GOT3 (cell line): Measurements from ENCODE around the gene CD63.

Source experiments
- DNase-seq: peaks from one replicate; lab custom pipeline; 2025; ENCODE audit warnings: mixed read lengths; lab: John Stamatoyannopoulos, UW

The CD63 gene

DNA sequence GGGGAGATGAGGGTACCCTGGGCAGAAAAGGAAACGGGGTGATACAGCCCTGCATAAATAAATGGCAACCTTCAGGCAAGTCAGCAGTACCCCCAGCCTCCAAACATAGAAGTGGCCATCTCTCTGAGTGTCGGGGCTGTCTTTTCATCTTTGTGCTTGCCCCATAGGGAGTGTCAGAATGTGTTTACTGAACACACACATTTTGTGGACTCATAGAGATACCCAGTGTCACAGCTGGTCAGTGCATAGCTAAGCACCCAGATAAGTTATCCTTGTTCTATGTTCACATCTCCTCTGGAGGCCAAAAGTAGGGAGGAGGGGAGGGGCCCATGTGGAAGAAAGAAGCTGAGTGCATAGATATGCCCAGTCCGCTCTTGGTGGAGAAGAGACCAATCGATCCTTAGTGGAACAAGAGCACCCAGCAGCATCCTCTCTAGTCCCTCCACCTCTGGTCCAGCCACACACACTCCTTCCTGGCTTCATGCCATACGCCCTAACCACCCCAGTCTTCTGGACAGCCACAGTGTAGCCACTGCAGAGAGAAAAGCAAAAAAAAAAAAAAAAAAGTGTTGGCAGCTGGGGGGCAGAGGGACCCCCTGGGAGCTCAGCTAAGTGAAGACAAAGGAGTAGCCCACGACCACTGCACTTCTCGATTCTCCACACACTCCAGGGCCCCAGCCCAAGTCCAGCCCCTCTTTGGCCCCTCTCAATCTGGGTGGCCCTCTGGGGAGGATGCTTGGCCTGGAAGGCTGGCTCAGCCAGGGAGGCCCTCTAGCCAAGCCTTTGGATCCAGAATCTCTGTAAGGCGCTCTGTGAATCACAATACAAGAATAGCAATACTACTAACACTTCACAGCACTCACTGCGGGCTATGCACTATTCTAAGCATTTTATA, 23.7 kb downstream of the CD63 start:
- DNase-seq = no peak

DNA sequence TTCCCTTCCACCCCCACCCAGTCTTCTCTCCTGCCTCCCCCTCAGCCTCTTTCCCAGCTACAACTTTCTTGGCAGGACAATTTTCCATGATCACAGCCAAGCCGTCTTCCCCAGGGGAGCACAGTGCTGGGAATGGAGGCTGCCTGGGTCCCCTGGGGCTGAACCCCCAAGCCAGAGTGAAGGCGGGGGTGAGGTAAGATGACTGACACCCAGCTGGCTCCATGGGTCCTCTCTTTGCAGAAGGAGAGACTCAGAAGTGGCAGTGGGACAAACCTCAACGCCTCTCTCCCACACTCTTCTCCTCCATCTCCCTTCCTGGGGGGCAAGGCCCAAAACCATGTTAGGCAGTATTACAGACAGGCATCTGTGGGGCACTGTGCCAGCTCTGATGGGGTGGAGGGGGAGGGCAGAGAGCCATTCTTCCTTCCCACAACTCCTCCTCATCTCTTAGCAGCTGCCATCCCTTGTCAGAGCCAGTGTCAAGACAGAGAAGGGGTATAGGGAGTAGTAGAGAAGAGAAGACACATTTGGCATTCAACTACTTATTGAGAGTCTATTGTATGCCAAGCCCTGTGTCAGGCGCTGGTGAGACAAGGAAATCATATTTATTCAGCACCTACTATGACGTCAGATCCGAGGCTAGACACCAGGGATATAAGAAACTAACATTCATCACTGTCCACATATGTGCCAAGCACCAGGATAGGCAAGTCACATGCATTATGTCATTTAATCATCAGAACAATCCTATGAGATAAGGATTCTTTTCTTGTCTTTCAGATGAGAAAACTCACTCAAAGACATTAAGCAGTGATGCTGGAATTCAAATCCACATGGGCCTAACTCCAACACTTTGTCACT, 24.7 kb downstream of the CD63 start:
- no peak for DNase-seq

DNA sequence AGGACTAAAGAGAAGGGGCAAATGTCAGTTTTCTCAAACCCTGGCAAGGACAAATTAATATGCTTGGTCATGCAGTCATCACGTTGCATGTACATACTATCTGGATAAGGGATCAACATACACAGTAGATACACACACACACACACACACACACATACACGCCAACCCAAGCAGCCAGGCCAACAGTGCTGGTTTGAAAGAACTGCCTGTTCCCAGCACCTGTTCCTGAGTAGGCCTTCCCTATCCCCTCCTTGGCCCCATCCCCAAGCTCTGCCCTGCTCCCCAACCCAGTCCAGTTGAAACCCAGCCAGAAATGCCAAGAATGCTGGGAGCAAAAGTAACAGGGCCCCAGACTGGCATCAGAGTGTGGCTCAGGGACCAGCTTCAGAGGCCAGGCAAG, 25.5 kb downstream of the CD63 start:
- no peak for DNase-seq

DNA sequence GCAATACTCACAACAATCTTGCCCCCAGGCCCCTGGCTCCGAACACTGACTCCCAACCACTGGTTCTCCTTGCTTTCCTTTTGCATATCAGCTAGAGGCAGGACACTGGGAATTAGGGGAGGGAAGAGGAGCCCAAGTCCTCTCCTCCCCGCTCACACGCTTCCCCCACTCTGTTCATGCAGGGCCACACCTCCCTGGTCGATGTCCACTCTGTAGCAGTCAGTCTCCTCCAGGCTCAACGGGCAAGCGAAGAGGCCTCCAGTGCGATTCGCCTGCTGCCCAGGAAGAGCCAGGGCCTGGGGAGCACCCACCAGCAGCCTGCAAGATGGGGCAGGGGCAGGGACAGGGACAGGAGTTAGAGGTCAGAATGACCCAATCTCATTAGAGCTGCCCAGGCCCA, 25.9 kb downstream of the CD63 start:
- DNase-seq = no peak

DNA sequence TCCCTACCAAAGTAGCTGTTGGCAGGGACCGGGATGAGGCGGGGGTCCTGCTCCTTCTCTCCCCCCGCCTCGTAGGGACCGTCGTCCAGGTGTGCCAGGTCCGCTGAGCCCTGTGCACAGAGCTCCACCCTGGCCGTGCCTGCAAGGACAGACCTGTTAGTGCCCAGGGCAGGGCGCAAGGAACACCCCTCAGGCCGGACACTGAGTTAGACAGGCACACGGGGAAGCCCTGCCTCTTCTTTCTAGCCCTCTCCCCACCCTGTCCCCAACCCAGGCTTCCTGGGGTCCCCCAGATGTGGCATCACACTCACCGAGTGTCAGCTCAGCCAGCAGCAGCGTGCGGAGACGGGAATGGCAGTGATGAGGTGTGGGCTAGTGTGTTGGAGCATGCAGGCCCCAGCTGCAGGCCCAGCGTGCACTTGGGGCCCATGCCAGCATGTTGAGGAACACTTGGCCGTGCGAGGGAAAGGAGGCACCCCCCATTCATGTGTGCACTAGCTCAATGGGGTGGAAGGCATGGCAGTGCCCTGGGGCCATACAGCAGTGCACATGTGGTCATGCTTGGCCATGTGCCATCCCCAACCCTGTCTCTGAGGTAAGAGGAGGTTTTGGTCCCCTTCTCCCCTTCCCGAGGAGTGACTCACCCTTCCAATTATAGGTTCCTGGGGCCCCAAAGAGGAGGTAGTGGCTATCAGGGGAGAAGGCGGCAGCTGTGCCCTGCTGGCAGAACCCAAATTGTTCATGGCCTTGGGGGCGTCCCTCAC, 28.4 kb downstream of the CD63 start:
- DNase-seq = no peak

DNA sequence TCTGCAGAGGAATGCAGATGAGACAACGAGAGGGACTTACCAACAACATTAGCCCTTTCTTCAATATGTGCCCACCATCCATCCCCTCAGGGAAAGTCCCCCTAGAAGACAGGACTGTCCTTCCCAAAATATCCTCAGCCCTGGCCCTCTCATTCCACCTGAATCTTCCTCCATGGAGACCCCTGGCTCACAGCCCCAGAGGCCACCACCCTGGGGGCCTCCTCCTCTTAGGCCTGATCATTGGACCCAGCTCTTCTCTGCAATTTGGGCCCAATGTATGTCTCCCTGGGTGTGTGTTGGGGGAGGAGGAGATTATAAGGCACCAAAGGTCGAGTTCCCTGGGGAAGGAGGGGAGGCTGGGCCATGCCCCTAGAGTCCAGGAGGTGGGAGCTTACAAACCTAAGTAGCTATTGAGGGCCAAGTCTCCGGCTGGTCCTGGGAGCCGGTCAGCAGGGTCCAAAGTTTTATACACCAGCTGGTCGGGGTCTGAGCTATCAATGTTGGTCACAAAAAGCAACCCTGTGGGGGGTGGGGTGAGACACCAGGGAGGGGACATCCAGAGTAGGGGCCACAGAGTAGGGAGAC, 29.2 kb downstream of the CD63 start:
- DNase-seq = no peak

DNA sequence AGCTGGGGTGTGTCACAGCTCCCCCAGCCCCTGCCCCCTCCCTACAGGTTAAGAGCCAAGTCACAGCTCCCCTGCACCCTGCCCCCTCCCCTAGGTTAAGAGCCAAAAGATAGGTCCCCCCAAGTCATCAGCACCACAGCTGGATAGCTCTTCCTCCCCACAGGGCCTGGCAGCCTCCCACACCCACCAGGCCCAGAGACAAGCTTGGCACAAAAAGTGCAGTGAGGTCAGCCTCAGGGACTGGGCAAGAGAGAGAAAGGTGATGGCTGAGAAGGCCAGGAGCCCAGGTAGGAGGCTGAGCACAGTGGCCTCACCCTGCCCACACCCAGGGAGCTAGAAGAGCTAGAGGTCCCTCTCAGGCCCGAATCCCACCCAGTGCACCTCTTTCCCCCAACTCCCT, 29.8 kb downstream of the CD63 start:
- DNase-seq = no peak

DNA sequence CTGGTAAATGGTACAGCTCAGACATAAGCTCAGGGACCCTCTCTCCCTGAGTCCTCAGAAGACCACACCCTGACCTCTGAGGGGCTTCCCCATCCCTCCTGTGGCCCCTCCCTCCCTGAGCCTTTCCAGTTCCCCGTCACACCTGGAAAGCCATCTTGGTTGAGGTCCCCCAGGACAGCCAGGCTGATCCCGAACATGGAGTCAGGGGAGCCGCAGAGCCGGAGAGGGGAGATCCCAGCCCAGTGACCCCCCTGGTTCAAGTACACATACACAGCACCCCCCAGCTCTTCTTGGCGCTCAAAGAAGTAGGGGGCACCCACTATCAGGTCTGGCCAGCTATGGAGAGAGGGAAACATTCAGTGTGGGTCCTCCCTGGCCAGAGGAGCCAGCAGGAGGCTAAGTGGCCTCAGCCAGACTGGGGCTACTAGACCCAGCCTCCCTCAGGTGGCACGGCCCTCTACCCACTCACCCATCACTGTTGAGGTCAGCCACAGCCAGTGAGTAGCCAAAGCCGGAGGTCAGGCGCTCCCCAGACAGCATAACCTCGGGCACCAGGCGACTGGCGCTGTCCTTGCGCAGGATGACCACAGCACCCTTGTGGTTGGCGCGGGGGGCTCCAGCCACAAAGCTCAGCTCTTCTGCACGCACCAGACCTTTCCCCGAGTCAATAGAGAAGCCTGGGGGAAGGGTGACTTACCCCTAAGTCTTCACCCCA, 30.4 kb downstream of the CD63 start:
- no peak for DNase-seq

DNA sequence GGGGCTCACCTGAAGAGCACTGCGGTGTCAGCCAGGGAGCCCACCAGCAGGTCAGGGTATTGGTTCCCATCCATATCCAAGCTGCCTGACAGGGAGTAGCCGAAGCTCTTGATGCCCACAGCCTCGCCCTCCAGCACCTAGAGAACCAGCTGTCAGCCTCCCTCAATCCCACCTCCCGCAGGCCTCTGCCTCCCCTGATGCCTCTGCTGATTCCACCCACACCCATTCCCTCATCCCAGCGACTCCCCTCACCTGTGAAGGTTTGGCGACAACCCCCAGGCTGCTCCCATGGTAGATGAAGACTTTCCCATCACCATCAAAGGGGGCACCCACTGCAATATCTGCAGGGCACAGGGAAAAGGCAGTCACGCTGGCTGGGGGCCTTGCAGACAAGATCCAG, 31.1 kb downstream of the CD63 start:
- DNase-seq = no peak

DNA sequence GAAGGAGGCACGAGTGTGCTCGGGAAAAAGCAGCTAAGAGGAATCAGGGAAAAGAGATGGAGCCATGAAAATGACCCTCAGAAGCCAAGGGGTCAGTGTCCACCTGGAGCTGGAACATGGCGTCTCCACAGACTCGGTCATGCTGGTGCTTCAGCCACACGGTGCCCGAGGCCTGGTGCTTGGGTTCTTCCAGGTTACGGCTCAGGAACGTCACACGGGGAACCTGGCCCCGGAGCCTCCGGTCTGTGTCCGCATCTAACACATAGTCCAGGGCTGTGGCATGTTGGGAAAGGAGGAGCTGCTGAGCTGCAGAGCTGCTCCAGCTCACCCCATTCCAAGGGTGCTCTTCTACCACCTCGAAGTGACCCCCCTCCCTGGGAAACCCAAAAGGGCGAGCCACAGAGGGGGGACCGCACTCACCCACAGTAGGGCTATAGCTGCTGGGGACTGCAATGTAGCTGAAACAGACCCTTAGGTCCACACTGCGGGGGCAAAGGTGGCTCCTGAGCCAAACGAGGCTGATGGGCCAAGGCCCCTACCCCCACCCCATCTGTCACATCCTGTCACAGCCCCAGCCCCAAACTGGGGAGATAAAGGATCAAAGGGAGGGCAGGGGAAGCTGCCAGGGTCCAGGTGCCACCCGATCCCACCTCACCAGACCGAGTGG, 31.9 kb downstream of the CD63 start:
- no peak for DNase-seq

DNA sequence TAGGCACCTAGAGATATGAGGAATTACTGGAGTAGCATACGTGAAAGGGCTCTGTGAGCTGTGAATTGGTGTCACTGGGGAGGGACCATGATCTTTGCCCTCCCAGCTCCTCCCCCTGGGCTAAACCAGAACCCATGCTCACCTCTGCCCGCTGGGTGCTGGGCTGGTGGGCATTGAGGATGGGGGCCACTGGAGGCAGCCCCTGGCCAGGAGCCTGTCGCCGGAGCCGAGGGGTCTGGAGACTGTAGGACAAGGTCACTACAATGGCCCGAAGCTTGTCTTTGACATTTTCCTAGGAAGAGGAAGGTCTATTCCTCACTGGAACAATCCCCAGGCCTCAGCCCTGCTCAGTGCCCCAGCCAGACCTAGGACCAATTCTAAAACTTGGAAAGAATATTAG, 32.7 kb downstream of the CD63 start:
- no peak for DNase-seq

DNA sequence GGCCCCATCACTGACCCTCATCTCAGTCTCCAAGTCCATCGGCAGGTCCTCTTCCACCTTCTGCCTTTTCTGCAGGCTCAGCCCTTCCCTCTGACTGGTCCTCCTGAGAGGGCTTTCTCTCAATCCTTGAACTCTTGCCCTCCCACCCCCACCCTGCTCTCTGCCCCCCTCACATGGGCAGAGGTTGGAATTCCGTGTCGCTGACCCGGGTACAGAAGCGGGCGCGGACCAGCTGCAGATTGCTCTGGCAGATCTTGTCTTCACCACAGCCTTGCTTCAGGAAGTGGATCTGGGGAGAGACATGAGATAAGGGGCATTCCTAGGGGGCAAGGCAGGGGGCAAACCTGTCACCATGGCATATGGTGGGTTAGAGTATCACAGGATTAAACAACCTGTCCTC, 33.5 kb downstream of the CD63 start:
- no peak for DNase-seq

DNA sequence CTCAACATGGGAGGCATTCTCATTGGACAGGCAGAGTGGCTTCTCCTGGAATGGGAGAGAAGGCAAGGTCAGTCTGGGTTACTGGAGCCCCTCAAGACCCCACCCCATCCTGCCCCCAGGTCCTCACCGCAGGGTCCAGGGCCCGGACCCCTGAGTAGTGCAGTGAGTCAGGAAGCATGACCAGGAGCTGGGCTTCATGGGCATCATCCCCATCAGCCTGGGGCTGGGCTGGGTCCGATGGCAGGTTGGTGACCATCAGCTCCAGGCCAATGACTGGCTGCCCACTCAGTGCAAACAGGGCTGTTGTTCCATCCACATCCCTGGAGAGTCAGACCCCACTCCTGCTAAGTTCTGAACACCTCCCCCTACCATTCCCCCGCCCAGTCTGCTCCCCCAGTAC, 34.2 kb downstream of the CD63 start:
- DNase-seq = no peak

DNA sequence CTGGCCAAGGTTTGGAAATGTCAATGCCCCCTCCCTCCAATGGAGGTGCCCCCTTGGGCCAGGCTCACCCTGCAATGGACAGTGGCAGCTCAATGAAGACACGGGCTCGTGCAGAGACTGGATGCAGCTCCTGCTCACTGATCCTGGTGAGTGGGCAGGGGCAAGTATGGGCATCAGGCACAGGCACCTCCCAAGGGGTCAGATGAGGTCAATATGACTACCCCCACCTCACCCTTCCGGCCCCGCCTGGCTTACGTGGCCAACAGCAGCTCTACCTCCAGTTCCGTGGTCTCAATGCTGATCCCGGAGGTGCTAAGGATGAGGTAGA, 34.7 kb downstream of the CD63 start:
- no peak for DNase-seq

DNA sequence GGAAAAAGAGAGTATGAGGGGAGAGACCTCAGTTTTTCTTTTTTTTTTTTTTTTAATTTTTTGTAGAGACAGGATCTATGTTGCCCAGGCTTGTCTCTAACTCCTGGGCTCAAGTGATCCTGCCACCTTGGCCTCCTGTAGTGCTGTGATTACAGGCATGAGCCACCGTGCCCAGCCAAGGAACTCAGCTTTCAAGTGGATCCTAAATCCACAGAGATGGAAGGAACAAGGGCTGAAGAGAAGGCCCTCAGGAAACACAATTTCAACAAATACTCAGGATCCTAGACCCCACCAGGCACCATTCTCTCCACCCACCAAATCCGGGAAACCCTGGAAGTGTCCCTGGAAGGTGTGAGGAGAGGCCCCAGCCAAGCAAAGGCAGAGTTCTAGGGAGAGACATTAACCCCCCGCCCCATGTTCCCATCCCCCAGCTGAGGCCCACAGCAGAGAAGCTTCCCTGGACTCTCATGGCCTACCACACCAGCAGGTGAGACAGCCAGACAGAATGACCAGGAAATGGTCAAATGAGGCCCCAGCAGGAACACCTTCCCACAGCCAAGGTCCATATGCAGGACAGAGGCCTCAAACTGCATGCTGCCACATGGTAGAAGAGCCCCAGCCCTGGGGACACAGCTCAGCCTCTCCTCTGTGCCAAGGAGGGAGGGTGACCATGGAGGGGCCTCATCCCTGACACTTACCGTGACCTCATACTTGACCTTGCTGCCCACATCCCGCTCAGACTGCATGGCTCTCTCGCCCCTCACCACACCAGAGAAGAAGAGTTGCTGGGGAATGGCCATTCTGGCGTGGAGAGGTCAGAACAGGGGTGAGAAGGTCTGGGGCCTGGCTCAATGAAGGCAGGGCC, 35.3 kb downstream of the CD63 start:
- DNase-seq = no peak

DNA sequence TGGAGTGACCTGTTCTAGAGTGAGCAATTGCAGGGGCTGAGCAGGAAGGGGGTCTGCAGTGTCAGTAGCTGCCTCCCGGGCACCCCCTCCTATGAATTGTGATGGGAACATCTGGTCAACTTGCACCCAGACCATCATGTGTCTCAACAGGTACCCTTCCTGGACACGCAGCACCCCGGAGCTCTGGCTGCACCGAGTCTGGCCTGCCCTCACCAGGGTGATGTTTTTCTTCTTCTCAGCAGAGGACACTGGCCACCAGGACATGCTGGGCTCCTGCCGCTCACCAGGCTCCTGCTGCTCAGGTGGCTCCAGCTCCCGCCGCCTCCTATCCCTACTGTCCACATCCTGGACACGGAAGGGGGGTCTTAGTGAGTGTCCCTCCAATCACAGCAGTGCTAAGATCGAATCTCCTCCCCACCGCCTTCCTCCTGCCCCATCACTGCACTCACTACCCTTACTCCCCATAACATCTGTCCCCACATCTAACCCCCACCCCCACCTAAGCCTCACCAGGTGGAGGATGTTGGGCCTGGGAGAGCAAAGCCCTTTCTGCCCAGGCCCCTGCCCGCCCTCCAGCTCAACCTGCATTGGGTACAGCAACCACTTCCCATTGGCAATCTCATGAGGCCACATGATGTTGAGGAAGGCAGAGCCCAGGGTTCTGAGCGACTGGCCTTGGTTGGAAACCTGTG, 36.0 kb downstream of the CD63 start:
- no peak for DNase-seq

DNA sequence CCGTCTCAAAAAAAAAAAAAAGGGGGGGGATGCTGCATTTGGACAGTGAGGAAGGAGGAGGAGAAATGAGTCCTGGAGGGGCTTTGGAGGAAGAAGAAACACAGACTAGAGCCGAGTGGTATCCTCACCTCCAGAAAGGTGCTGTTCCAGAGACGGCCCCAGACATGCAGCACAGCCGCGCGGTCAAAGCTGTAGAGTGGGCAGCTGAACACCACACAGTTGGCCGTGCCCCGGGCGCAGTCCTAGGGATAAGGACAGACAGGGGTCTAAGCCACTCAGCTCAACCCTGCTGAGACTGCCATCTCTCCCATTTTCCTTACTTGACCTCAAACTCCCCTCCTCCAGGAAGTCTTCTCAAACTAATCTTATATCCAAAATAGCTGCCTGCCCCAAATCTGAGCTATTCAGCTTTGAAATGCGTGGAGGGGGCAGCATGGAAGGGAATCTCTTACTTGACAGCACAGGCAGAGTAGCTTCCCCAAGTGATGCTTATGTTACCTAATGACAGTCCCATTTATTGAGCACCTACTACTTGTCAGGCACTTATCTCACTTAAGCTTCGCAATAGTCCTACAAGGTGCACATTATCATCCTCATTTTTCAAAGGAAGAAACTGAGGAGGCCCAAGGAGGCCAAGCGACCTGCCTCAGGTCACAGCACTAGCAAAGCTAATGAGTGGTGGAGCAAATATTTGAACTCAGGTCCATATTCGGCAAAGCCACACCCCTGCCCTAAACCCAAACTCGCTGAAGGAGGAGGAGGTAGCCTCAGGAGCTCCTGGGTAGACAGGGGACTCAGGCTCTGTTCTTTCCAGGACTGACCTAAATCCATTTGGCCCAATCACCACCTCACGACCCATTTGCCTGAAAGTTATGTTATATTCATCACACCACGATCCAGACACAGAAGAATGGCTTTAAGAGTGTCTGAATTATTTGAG, 39.8 kb downstream of the CD63 start:
- no peak for DNase-seq

DNA sequence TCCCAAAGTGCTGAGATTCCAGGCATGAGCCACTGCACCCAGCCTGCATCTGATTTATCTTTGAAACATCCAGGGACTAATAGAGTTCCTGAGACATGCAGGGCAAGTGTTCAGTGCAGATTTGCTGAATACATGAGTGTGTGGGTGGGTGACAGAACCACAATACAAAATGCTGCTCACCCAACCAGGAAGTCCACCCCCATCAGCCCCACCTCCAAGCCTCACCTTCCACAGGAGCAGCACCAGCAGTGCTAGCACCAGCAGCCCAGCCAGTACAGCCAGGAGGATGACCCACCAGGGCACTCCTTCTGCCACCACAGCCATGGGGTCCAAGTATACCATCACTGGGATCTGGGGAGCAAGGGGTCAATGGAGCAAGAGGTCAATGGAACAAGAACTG, 41.1 kb downstream of the CD63 start:
- no peak for DNase-seq
